Natural killer cell treated with Interleukin-12 subunit alpha and Interleukin-12 subunit beta and Interleukin-15 and Interleukin-18, amount 100 ng/mL, for 72 hours (primary cell): ENCODE results near the gene PARD6A. TPM values are rescaled to one million over a fixed set of nuclear protein-coding genes. Genes with fewer than 3 reads are reported as not detected.

Experiments used
- ATAC-seq, 2 donors: fragments of 150-1000 bp; cut with Tn5 transposase in 1 of 2; sonication (Bioruptor Pico), chemical (Tn5 transposase) in 1 of 2; 2 replicates each; pipeline ENCODE4 v1.10.0; 2021
- DNase-seq: peaks from one replicate; pipeline ENCODE4 v3.0.0; 2022; ENCODE audit warnings: low spot score
- H3K27ac Mint-ChIP-seq, 2 donors: 1 replicate in 1 of 2; 2 replicates in 1 of 2; pipeline ENCODE4 v1.8.0; 2022; ENCODE audit warnings: mixed read lengths in 2 of 2, mild to moderate bottlenecking in 1 of 2, moderate library complexity in 1 of 2
- H3K27me3 Mint-ChIP-seq, 2 donors: 1 replicate in 1 of 2; 2 replicates in 1 of 2; pipeline ENCODE4 v1.8.0; 2022; ENCODE audit warnings: mixed read lengths in 2 of 2
- H3K36me3 Mint-ChIP-seq: one replicate; pipeline ENCODE4 v1.8.0; 2022; ENCODE audit warnings: mixed read lengths
- H3K4me1 Mint-ChIP-seq, 2 donors: 1 replicate in 1 of 2; 2 replicates in 1 of 2; pipeline ENCODE4 v1.8.0; 2022; ENCODE audit warnings: low read depth in 2 of 2, mixed read lengths in 2 of 2, mild to moderate bottlenecking in 1 of 2
- H3K4me3 Mint-ChIP-seq: one replicate; pipeline ENCODE4 v1.8.0; 2022; ENCODE audit warnings: mixed read lengths
- H3K9me3 Mint-ChIP-seq: 2 replicates; pipeline ENCODE4 v1.8.0; 2022; ENCODE audit warnings: mixed read lengths
- total RNA-seq, 2 donors: library from RNA; stranded (reverse); gene quantifications; one replicate each; pipeline ENCODE4 v1.2.3, GENCODE V29; 2022

Gene PARD6A
- total RNA-seq, 2 donors from 2014 or later, result 6.3 to 8.0 TPM

DNA sequence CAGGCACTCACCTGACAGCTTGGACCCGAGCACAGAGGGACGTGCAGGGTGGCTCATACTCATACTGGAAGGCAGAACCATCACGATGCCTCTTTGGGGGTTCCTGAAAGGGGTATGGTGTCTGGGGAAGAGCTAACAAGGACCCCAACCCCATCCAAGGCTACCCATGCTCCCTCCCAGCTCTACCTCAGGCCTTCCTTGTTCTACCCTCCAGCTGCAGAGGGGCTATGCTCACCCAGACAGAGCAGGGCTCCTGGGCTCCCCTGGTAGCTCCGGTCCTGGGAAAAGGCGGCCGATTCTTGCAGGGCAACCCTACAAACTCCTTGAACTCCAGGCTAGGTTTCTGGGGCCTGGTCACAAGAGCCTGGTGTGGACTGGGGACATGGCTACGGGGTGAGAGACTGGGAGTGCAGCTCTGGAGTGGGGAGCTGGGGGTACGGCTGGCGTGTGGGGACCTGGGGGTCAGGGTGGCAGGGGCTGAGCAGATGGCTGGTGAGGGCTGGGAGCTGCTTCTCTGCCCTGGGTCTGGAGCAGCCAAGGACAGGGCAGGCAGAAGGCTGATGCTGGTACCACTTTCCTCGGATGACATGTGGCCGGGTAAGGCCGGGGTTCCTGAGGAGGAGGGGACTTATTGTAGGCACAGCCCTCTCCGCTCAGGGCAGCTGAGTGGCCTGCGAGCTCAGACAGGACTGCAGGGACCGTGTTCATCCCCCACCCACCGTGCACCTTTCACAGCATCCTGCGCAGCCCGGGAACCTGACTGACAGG is 2.8 kb upstream of the PARD6A start:
- Mint-ChIP-seq H3K4me1 (peaks cover 8 to 18% of the 10 kb centered on the region in 2 donors), H3K27me3 (no peaks in the 10 kb centered on the region), H3K4me3 (peak overlapping the region; percentile 90), H3K9me3 (no peaks in the 10 kb centered on the region), H3K36me3 (no peaks in the 10 kb centered on the region), H3K27ac (no peak overlapping the region)
- DNase-seq (no peak), ATAC-seq (no peak)

DNA sequence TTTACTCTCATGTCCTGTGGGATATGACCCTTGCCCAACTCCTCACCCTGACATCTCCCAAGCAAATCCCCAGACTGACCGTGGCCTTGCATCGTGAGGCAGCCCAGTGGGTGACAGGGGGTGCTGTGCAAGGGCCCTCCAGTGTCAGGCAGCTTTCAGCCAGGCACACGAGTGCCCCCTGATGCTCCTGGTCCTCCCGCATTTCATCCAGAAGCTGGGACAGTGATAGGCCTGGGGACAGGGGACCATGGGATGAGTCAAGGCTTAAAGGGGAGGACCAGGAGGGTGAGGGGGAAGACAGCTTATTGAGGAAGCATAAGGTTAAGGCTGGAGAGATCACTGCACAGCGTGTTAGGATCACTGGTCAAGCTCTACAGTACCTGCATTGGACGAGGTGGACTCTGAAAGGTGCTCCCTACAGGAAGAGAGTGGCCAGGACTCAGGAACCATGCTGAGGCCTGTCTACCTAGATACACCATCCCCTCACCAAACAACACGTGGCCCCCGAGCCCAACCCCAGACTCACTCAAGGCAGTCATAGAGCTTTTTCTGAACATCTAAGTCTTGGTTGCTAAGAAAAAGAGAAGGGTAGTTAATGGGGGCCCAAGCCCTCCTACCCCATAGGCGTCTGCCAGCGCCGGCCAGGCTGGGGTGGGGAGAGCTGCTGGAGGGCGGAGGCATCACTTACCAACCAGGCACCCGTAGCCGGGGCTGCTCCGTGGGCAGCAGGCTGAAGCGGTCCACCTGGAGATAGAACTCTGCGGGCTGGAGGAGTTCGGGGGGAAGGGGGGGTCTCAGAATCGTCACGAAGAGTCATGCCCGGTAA is 1.7 kb upstream of the PARD6A start:
- ATAC-seq (no peak), DNase-seq (no peak)
- Mint-ChIP-seq H3K9me3 (no peaks in the 10 kb centered on the region), H3K27me3 (no peaks in the 10 kb centered on the region), H3K4me1 (peaks cover 8 to 19% of the 10 kb centered on the region in 2 donors), H3K36me3 (no peaks in the 10 kb centered on the region), H3K27ac (peak overlapping the region; percentile 86 to 93), H3K4me3 (peak overlapping the region; percentile 90)

GRCh38 chr16:67659675-67660563 is 841 bp upstream of the PARD6A start, which contains the start of gene ACD:
Gene ACD, minus strand, starts transcription at chr16:67660260. Its CDS starts 40 bp downstream, at chr16:67660220.
- Mint-ChIP-seq H3K27ac (peak within 1 kb of the TSS; percentile 86 to 93), H3K4me1 (peaks cover 8 to 23% of the 10 kb centered on the region in 2 donors), H3K36me3 (no peaks in the 10 kb centered on the region), H3K27me3 (no peaks in the 10 kb centered on the region), H3K9me3 (no peaks in the 10 kb centered on the region), H3K4me3 (peak within 1 kb of the TSS; percentile 90)
- DNase-seq (peak; percentile 94), ATAC-seq (peak; percentile 81 to 89)

DNA sequence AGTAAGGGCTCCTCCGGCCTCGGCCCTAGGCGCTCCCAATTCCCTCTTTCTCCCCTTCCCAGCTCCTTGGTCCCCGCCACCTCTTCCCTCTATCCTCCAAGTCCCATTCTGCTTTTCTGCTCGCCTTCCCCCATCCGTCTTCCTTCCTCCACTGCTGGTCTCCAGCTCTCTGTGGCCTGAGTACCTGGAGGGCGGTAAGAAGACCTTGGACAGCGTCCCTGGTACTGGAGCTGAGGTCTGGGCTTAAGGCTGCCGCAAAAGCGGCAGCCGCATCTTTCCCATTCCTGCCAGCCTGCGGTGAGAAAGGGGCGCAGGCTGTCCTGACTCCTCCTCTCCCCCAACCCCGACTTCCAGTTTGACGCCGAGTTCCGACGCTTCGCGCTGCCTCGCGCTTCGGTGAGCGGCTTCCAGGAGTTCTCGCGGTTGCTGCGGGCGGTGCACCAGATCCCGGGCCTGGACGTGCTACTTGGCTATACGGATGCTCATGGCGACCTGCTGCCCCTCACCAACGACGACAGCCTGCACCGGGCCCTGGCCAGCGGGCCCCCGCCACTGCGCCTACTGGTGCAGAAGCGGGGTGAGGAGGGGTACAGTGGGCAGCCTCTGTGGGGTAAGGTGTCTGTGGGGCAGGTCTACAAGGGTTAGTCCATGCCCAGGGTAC is 471 bp downstream of the PARD6A start:
- Mint-ChIP-seq H3K9me3 (no peaks in the 10 kb centered on the region), H3K4me3 (peak overlapping the region; percentile 90), H3K27ac (peak overlapping the region; percentile 86 to 93), H3K36me3 (no peaks in the 10 kb centered on the region), H3K27me3 (no peaks in the 10 kb centered on the region), H3K4me1 (peaks cover 10 to 26% of the 10 kb centered on the region in 2 donors)
- DNase-seq, result no peak
- ATAC-seq, result no peak

DNA sequence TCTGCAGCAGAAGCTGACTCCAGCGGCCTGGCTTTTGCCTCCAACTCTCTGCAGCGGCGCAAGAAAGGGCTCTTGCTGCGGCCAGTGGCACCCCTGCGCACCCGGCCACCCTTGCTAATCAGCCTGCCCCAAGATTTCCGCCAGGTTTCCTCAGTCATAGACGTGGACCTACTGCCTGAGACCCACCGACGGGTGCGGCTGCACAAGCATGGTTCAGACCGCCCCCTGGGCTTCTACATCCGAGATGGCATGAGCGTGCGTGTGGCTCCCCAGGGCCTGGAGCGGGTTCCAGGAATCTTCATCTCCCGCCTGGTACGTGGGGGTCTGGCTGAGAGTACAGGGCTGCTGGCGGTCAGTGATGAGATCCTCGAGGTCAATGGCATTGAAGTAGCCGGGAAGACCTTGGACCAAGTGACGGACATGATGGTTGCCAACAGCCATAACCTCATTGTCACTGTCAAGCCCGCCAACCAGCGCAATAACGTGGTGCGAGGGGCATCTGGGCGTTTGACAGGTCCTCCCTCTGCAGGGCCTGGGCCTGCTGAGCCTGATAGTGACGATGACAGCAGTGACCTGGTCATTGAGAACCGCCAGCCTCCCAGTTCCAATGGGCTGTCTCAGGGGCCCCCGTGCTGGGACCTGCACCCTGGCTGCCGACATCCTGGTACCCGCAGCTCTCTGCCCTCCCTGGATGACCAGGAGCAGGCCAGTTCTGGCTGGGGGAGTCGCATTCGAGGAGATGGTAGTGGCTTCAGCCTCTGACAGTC is 1.3 kb downstream of the PARD6A start:
- no peaks in the 10 kb centered on the region for H3K9me3 Mint-ChIP-seq
- DNase-seq (no peak), ATAC-seq (no peak)
- H3K36me3 Mint-ChIP-seq, result no peaks in the 10 kb centered on the region
- H3K27ac Mint-ChIP-seq, result peak overlapping the region; percentile 86 to 93
- H3K27me3 Mint-ChIP-seq, result no peaks in the 10 kb centered on the region
- H3K4me3 Mint-ChIP-seq, result no peak overlapping the region
- H3K4me1 Mint-ChIP-seq, result peaks cover 10 to 27% of the 10 kb centered on the region in 2 donors

- no peak overlapping the region for H3K27ac Mint-ChIP-seq
- ATAC-seq, result no peak
- H3K4me1 Mint-ChIP-seq, result peaks cover 10 to 29% of the 10 kb centered on the region in 2 donors
- no peaks in the 10 kb centered on the region for H3K27me3 Mint-ChIP-seq
- no peaks in the 10 kb centered on the region for H3K36me3 Mint-ChIP-seq
- H3K9me3 Mint-ChIP-seq, result no peaks in the 10 kb centered on the region
- DNase-seq, result no peak
- no peak overlapping the region for H3K4me3 Mint-ChIP-seq
Observed at GRCh38 chr16:67662653-67663010, 1.9 kb downstream of the PARD6A start.

GRCh38 chr16:67663151-67663876 is 2.6 kb downstream of the PARD6A start:
- DNase-seq (no peak), ATAC-seq (no peak)
- Mint-ChIP-seq H3K9me3 (no peaks in the 10 kb centered on the region), H3K27me3 (no peaks in the 10 kb centered on the region), H3K4me1 (peaks cover 10 to 26% of the 10 kb centered on the region in 2 donors), H3K4me3 (no peak overlapping the region), H3K27ac (no peak overlapping the region), H3K36me3 (no peaks in the 10 kb centered on the region)

GRCh38 chr16:67663877-67664222 is 3.1 kb downstream of the PARD6A start:
- DNase-seq (no peak), ATAC-seq (no peak)
- Mint-ChIP-seq H3K9me3 (no peaks in the 10 kb centered on the region), H3K4me1 (peaks cover 10 to 24% of the 10 kb centered on the region in 2 donors), H3K27me3 (no peaks in the 10 kb centered on the region), H3K27ac (peak overlapping the region in 1 of 2 donors; percentile 68), H3K4me3 (no peak overlapping the region), H3K36me3 (no peaks in the 10 kb centered on the region)

DNA sequence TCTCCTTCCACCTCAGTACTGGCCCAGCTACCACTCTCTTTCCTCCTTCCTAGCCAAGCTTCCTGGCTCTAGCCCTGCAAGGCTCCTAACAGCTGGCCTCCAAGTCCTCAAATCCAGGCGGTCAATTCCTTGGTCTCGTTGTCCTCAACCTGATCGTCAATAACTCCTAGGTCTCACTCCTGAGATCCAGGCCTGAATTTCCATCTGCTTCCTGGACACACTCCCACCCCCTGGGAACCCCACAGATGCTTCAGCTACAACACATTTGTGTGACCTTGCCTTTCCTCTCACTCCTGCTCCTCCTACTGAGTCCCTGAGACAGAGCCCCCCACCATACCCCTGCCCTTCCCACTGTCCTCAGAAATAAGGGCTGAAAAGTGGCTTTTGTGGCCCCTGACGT is 3.5 kb downstream of the PARD6A start:
- Mint-ChIP-seq H3K27me3 (no peaks in the 10 kb centered on the region), H3K27ac (peak overlapping the region in 1 of 2 donors; percentile 68), H3K36me3 (no peaks in the 10 kb centered on the region), H3K4me1 (peaks cover 10 to 20% of the 10 kb centered on the region in 2 donors), H3K9me3 (no peaks in the 10 kb centered on the region), H3K4me3 (no peak overlapping the region)
- ATAC-seq (no peak), DNase-seq (no peak)

DNA sequence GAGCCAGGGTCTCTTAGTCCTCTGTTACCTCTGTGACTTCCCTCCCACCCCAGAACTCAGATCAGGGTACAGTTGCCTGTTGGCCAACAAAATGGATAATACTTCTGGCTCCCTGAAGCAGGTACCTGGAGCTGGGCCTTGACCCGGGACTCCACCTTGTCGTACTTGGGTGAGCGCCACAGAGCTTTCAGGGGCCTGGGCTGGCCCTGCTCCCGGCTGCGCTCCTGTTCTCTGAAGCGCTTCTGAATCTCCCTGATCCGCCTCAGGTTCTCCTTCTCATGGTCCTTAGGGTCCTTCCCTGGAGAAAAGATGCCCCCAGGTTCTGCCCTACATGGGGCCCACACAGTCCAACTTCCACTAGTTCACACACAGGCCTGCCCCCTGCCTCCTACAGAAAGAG is 4.1 kb downstream of the PARD6A start:
- no peaks in the 10 kb centered on the region for H3K36me3 Mint-ChIP-seq
- no peak overlapping the region for H3K4me3 Mint-ChIP-seq
- ATAC-seq (no peak), DNase-seq (no peak)
- peak overlapping the region in 1 of 2 donors; percentile 68 for H3K27ac Mint-ChIP-seq
- no peaks in the 10 kb centered on the region for H3K27me3 Mint-ChIP-seq
- peaks cover 10 to 17% of the 10 kb centered on the region in 2 donors for H3K4me1 Mint-ChIP-seq
- H3K9me3 Mint-ChIP-seq, result no peaks in the 10 kb centered on the region

DNA sequence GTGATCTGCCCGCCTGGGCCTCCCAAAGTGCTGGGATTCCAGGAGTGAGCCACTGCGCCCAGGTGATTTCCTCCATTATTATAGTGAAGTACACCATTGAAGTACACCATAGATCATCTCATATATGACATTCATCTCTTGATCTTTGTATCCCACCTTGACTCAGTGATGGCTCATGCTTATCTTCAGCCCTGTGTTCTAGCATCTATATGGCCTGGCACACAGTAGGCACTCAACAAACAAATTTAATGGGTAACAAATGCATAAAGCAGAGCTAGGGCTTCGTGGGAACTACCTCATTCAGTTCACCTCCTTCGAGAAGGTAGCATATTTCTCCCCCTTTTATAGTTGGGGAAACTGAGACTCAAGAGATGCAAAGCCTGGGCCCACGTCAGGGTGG is 4.8 kb downstream of the PARD6A start:
- Mint-ChIP-seq H3K27ac (no peak overlapping the region), H3K36me3 (no peaks in the 10 kb centered on the region), H3K4me3 (peak overlapping the region; percentile 72), H3K9me3 (no peaks in the 10 kb centered on the region), H3K27me3 (no peaks in the 10 kb centered on the region), H3K4me1 (peaks cover 10 to 17% of the 10 kb centered on the region in 2 donors)
- DNase-seq, result no peak
- no peak for ATAC-seq

- peak overlapping the region; percentile 80 for H3K4me3 Mint-ChIP-seq
- no peak overlapping the region for H3K27ac Mint-ChIP-seq
- H3K4me1 Mint-ChIP-seq, result peaks cover 8 to 15% of the 10 kb centered on the region in 2 donors
- H3K27me3 Mint-ChIP-seq, result no peaks in the 10 kb centered on the region
- H3K36me3 Mint-ChIP-seq, result no peaks in the 10 kb centered on the region
- DNase-seq (peak; percentile 61), ATAC-seq (peak; percentile 26)
- no peaks in the 10 kb centered on the region for H3K9me3 Mint-ChIP-seq
Observed at GRCh38 chr16:67666032-67666551, 5.3 kb downstream of the PARD6A start.
